H1 (cell line): ENCODE results near the gene AIPL1. TPM values are rescaled to one million over a fixed set of nuclear protein-coding genes. Genes with fewer than 3 reads are reported as not detected.

Source experiments
- CTCF ChIA-PET: fragments of 300-600 bp; sonication (Branson Sonifier 250); formaldehyde crosslinking; loops from one replicate; lab custom pipeline; 2021; ENCODE audit not compliant: partially characterized antibody; lab: Charles Lee
- POLR2A ChIA-PET: fragments of 300-600 bp; sonication (Branson Sonifier 250); formaldehyde crosslinking; loops from one replicate; lab custom pipeline; 2021; ENCODE audit warnings: inconsistent platforms; ENCODE audit not compliant: partially characterized antibody; lab: Charles Lee
- DNase-seq, 2 experiments: peaks; one replicate each; pipeline versions ENCODE4 v3.0.0 to v3.0.0-alpha.2; 2010 to 2022; ENCODE audit warnings: low spot score in 2 of 2, low read depth in 1 of 2, mixed read lengths in 1 of 2
- FAIRE-seq: peaks from 2 replicates; lab custom pipeline; 2011; peaks lifted over from hg19 to GRCh38; lab: Jason Lieb, UNC
- H2AFZ ChIP-seq: 2 replicates; pipeline ENCODE4 v1.8.1; 2012; ENCODE audit warnings: low read length, inconsistent platforms
- H2AK5ac ChIP-seq: 2 replicates; pipeline ENCODE4 v1.6.1; 2013; ENCODE audit warnings: low read depth, low read length
- H2BK120ac ChIP-seq: replicated peaks from 2 replicates; pipeline ENCODE3; 2013; ENCODE audit warnings: low read depth, low read length, inconsistent platforms
- H2BK12ac ChIP-seq: 2 replicates; pipeline ENCODE4 v1.6.1; 2013; ENCODE audit warnings: low read depth, low read length
- H2BK15ac ChIP-seq: 2 replicates; pipeline ENCODE4 v1.6.1; 2013; ENCODE audit warnings: low read length
- H2BK20ac ChIP-seq: 2 replicates; pipeline ENCODE4 v1.6.1; 2013; ENCODE audit warnings: low read length
- H2BK5ac ChIP-seq: 2 replicates; pipeline ENCODE4 v1.6.1; 2013; ENCODE audit warnings: low read depth, low read length
- H3K14ac ChIP-seq: 2 replicates; pipeline ENCODE4 v1.6.1; 2013; ENCODE audit warnings: inconsistent platforms; ENCODE audit not compliant: insufficient read length
- H3K18ac ChIP-seq: 2 replicates; pipeline ENCODE4 v1.6.1; 2013; ENCODE audit warnings: low read length; ENCODE audit errors: extremely low read depth
- H3K23ac ChIP-seq: 2 replicates; pipeline ENCODE4 v1.6.1; 2013; ENCODE audit warnings: inconsistent platforms; ENCODE audit not compliant: insufficient read length
- H3K23me2 ChIP-seq: 2 replicates; pipeline ENCODE4 v1.6.1; 2013; ENCODE audit warnings: low read depth, low read length
- H3K27ac ChIP-seq: 2 replicates; pipeline ENCODE4 v1.6.1; 2011; ENCODE audit warnings: low read depth, low read length, inconsistent platforms
- H3K27me3 ChIP-seq, 4 experiments: replicated peaks in 1 of 4; 1 replicate in 1 of 4; 2 replicates in 3 of 4; pipeline versions ENCODE4 v1.6.1 to v1.8.1; 2011 to 2013; ENCODE audit warnings: low read length in 3 of 4, mild to moderate bottlenecking in 3 of 4, inconsistent platforms in 2 of 4, mixed read lengths in 2 of 4, moderate library complexity in 1 of 4; ENCODE audit not compliant: control insufficient read depth in 3 of 4, insufficient read depth in 3 of 4; ENCODE audit errors: extremely low read depth in 1 of 4
- H3K36me3 ChIP-seq, 4 experiments: 2 replicates each; pipeline versions ENCODE4 v1.6.1 to v1.8.1; 2011 to 2013; ENCODE audit warnings: mild to moderate bottlenecking in 4 of 4, low read length in 3 of 4, moderate library complexity in 2 of 4, control low read depth in 1 of 4, inconsistent platforms in 1 of 4; ENCODE audit not compliant: insufficient read depth in 4 of 4, control insufficient read depth in 2 of 4
- H3K4ac ChIP-seq: replicated peaks from 2 replicates; pipeline ENCODE3; 2013; ENCODE audit warnings: low read length, low read depth, mixed read lengths, inconsistent platforms; ENCODE audit not compliant: insufficient read length
- H3K4me1 ChIP-seq, 4 experiments: replicated peaks in 1 of 4; 1 replicate in 1 of 4; 2 replicates in 3 of 4; pipeline versions ENCODE4 v1.6.1 to v1.8.1; 2011 to 2013; ENCODE audit warnings: low read length in 3 of 4, inconsistent platforms in 2 of 4, mixed read lengths in 1 of 4; ENCODE audit not compliant: insufficient read depth in 4 of 4, control insufficient read depth in 3 of 4
- H3K4me2 ChIP-seq, 2 experiments: 2 replicates each; pipeline versions ENCODE4 v1.6.1 to v1.8.1; 2011 to 2013; ENCODE audit warnings: low read depth in 2 of 2, low read length in 2 of 2, control low read depth in 1 of 2, inconsistent platforms in 1 of 2, mild to moderate bottlenecking in 1 of 2; ENCODE audit not compliant: insufficient read depth in 1 of 2
- H3K4me3 ChIP-seq, 4 experiments: fragments of 200-600, 300-600 bp in 1 of 4; sonication (generic), shearing (Covaris generic), sonication (Bioruptor Twin) in 1 of 4; 2 replicates each; pipeline versions ENCODE4 v1.5.1 to v1.8.1; 2011 to 2016; ENCODE audit warnings: low read length in 4 of 4, low read depth in 3 of 4, control low read depth in 2 of 4, inconsistent platforms in 2 of 4, mild to moderate bottlenecking in 2 of 4, mixed read lengths in 1 of 4, moderate library complexity in 1 of 4; ENCODE audit not compliant: insufficient read depth in 2 of 4; ENCODE audit errors: extremely low read depth in 1 of 4
- H3K56ac ChIP-seq: replicated peaks from 2 replicates; pipeline ENCODE3; 2013; ENCODE audit warnings: low read depth, mild to moderate bottlenecking, mixed read lengths, low read length, inconsistent platforms; ENCODE audit not compliant: insufficient read length
- H3K79me1 ChIP-seq: 2 replicates; pipeline ENCODE4 v1.6.1; 2013; ENCODE audit warnings: low read depth, low read length, control low read depth
- H3K79me2 ChIP-seq, 2 experiments: 2 replicates each; pipeline versions ENCODE4 v1.6.1 to v1.8.1; 2012 to 2013; ENCODE audit warnings: low read length in 2 of 2, mild to moderate bottlenecking in 2 of 2, inconsistent platforms in 1 of 2; ENCODE audit not compliant: insufficient read depth in 2 of 2, control insufficient read depth in 1 of 2
- H3K9ac ChIP-seq, 4 experiments: replicated peaks in 1 of 4; 1 replicate in 1 of 4; 2 replicates in 3 of 4; pipeline versions ENCODE4 v1.6.1 to v1.8.1; 2011 to 2013; ENCODE audit warnings: low read depth in 3 of 4, low read length in 3 of 4, control low read depth in 2 of 4, mild to moderate bottlenecking in 2 of 4, moderate library complexity in 2 of 4, inconsistent platforms in 1 of 4; ENCODE audit errors: extremely low read depth in 1 of 4
- H3K9me3 ChIP-seq, 2 experiments: 2 replicates each; pipeline versions ENCODE4 v1.6.1 to v1.8.1; 2012 to 2013; ENCODE audit warnings: mild to moderate bottlenecking in 2 of 2, moderate library complexity in 2 of 2, control low read depth in 1 of 2, inconsistent platforms in 1 of 2, low read depth in 1 of 2, low read length in 1 of 2, mixed read lengths in 1 of 2; ENCODE audit not compliant: insufficient read depth in 2 of 2
- H4K20me1 ChIP-seq, 2 experiments: replicated peaks in 1 of 2; 2 replicates each; pipeline versions ENCODE3 to v1.8.1; 2011 to 2013; ENCODE audit warnings: inconsistent platforms in 2 of 2, low read length in 2 of 2, mild to moderate bottlenecking in 1 of 2; ENCODE audit not compliant: insufficient read depth in 2 of 2, control insufficient read depth in 1 of 2
- H4K5ac ChIP-seq: 2 replicates; pipeline ENCODE4 v1.6.1; 2013; ENCODE audit warnings: low read length, low read depth, mixed read lengths, inconsistent platforms; ENCODE audit not compliant: insufficient read length
- H4K8ac ChIP-seq: 2 replicates; pipeline ENCODE4 v1.8.0; 2013; ENCODE audit warnings: mild to moderate bottlenecking, moderate library complexity, low read length, inconsistent platforms; ENCODE audit not compliant: insufficient read depth; ENCODE audit errors: extremely low read depth
- H4K91ac ChIP-seq: replicated peaks from 2 replicates; pipeline ENCODE3; 2013; ENCODE audit warnings: low read length, mixed read lengths, inconsistent platforms; ENCODE audit not compliant: insufficient read length
- CHD1 ChIP-seq: IDR thresholded peaks from 2 replicates; pipeline ENCODE4 v1.6.1; 2012; ENCODE audit warnings: low read depth, low read length, improper control_type of control experiment
- PHF8 ChIP-seq: fragments of 200-600 bp; sonication (generic); conservative IDR thresholded peaks from 2 replicates; pipeline ENCODE4 v1.7.1; 2012; ENCODE audit warnings: low read depth, mild to moderate bottlenecking, inconsistent platforms, low read length, moderate library complexity
- RBBP5 ChIP-seq: IDR thresholded peaks from 2 replicates; pipeline ENCODE4 v1.7.1; 2012; ENCODE audit warnings: low read depth, mild to moderate bottlenecking, inconsistent platforms, low read length, moderate library complexity, borderline replicate concordance
- TAF1 ChIP-seq: IDR thresholded peaks from 2 replicates; pipeline ENCODE4 v1.6.1; 2011; ENCODE audit warnings: mild to moderate bottlenecking, low read depth, low read length
- TEAD4 ChIP-seq: IDR thresholded peaks from 2 replicates; pipeline ENCODE4 v1.6.1; 2012; ENCODE audit warnings: low read depth, low read length, inconsistent platforms, mixed read lengths
- WGBS, 2 experiments: shearing (Covaris generic) in 1 of 2; methylation state at CpG; one replicate each; pipeline versions ENCODE4 v1.1.6 to v1.1.7; 2013 to 2015; ENCODE audit warnings: low lambda C conversion rate in 2 of 2, mixed read lengths in 2 of 2, inconsistent platforms in 1 of 2, low coverage in 1 of 2, missing lambda C conversion rate in 1 of 2; ENCODE audit not compliant: insufficient replicate concordance in 2 of 2, insufficient coverage in 1 of 2, insufficient read length in 1 of 2; ENCODE audit errors: extremely low coverage in 1 of 2, missing lambda C conversion rate in 1 of 2; 5-methylcytosine and 5-hydroxymethylcytosine counted together
- polyA plus RNA-seq, 7 experiments: library from polyadenylated mRNA; depleted of rRNA in 3 of 7; stranded (reverse) in 5 of 7; unstranded in 2 of 7; fragments of >200 nt in 5 of 7; fragments of 200-250 nt in 2 of 7; gene quantifications; 1 replicate in 5 of 7; 2 replicates in 1 of 7; 4 replicates in 1 of 7; pipeline versions ENCODE4 v1.2.1 to v1.2.3, GENCODE V29; 2011 to 2013; ENCODE audit warnings: missing spikeins in 2 of 7, mixed read lengths in 2 of 7
- total RNA-seq: library from RNA; stranded (reverse); fragmentation: NEBNext Ultra II Directional; extraction: Animal tissue kit (Norgen Biotek cat#: 25700); gene quantifications from 2 replicates; pipeline ENCODE4 v1.2.1, GENCODE V29; 2021
- TF ChIP-seq, protein P1 (sequence below): IDR thresholded peaks from 2 replicates; pipeline ENCODE4 v1.6.1; 2012; ENCODE audit warnings: inconsistent platforms

AIPL1 gene
- total and polyA plus RNA-seq, 2 of the 8 experiments (the other 6 are each of a cell fraction or from before 2014, with no cell fraction given) = 0.56 to 0.71 TPM

DNA sequence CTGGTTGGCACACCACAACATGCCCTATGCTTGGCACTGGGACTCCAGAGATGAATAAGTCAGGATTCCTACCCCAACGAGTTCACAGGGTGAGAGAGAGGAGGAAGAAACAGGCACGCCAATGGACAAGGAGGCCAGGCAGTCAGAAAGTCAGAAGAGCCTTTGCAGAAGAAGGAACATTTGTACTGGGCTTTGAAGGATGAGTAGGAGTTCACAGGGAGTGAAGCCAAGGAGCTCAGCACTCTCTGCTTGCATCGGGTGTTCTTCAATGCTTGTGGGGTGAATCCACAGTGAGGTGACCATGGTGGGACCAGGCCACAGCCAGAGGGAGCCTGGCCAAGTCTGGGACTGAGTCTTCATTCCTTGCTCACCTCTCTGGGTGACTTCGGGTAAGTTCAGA is 47.5 kb downstream of the AIPL1 start:
- H4K91ac ChIP-seq = no peak overlapping the region
- H3K27ac ChIP-seq = no peak overlapping the region
- no peak overlapping the region for H4K5ac ChIP-seq
- H3K79me1 ChIP-seq = no peaks in the 10 kb centered on the region
- H2AK5ac ChIP-seq = no peak overlapping the region
- no peak overlapping the region for H4K8ac ChIP-seq
- no peaks in the 10 kb centered on the region for H3K36me3 ChIP-seq
- H3K27me3 ChIP-seq = no peaks in the 10 kb centered on the region
- no peak overlapping the region for H3K4ac ChIP-seq
- no peak overlapping the region for H3K23ac ChIP-seq
- ChIA-PET CTCF (no interaction called here), POLR2A (no interaction called here)
- H3K14ac ChIP-seq = no peak overlapping the region
- H2BK12ac ChIP-seq = no peak overlapping the region
- DNase-seq (peak in 1 of 2 experiments; percentile 19), FAIRE-seq (no peak)
- H3K23me2 ChIP-seq = no peaks in the 10 kb centered on the region
- H2AFZ ChIP-seq = no peak overlapping the region
- H2BK20ac ChIP-seq = no peak overlapping the region
- no peak overlapping the region for H3K18ac ChIP-seq
- H2BK5ac ChIP-seq = no peak overlapping the region
- no peaks in the 10 kb centered on the region for H3K9me3 ChIP-seq
- no peaks in the 10 kb centered on the region for H4K20me1 ChIP-seq
- no peak overlapping the region for H2BK120ac ChIP-seq
- no peaks in the 10 kb centered on the region for H3K79me2 ChIP-seq
- no peak overlapping the region for H3K9ac ChIP-seq
- no peaks in the 10 kb centered on the region for H3K4me1 ChIP-seq
- no peak overlapping the region for H3K4me3 ChIP-seq
- H2BK15ac ChIP-seq = no peak overlapping the region
- no peak overlapping the region for H3K56ac ChIP-seq
- 91% methylated on average over 4 of the region's 4 CpGs; no CpG with 5 or more reads in 1 of the 2 experiments for WGBS, 2 experiments
- H3K4me2 ChIP-seq = no peak overlapping the region
- TF ChIP-seq RBBP5 (no peak), CHD1 (no peak), PHF8 (no peak), TEAD4 (no peak), TAF1 (no peak)
- TF ChIP-seq, protein P1, sequence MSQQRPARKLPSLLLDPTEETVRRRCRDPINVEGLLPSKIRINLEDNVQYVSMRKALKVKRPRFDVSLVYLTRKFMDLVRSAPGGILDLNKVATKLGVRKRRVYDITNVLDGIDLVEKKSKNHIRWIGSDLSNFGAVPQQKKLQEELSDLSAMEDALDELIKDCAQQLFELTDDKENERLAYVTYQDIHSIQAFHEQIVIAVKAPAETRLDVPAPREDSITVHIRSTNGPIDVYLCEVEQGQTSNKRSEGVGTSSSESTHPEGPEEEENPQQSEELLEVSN = no peak
